Hematopoietic multipotent progenitor cell treated with erythropoietin and hydrocortisone succinate and interleukin-3 and kit ligand, for 4 days (in vitro differentiated cells): ENCODE data around the gene DEDD2.

Source experiments
- DNase-seq: peaks from one replicate; pipeline ENCODE4 v3.0.0-alpha.2; 2015

DEDD2 gene

GRCh38 chr19:42198676-42199439 lies 18.6 kb downstream of the DEDD2 start:
- DNase-seq: peak; percentile 80

GRCh38 chr19:42197375-42197817 lies 20.1 kb downstream of the DEDD2 start:
- DNase-seq: peak; percentile 71

GRCh38 chr19:42196011-42197001 lies 21.2 kb downstream of the DEDD2 start:
- peak; percentile 59 for DNase-seq

- no peak for DNase-seq
These were observed 23.8 kb downstream of the DEDD2 start for GRCh38 chr19:42193706-42194105.

- DNase-seq: no peak
These were observed 24.2 kb downstream of the DEDD2 start for GRCh38 chr19:42193294-42193693.

DNA sequence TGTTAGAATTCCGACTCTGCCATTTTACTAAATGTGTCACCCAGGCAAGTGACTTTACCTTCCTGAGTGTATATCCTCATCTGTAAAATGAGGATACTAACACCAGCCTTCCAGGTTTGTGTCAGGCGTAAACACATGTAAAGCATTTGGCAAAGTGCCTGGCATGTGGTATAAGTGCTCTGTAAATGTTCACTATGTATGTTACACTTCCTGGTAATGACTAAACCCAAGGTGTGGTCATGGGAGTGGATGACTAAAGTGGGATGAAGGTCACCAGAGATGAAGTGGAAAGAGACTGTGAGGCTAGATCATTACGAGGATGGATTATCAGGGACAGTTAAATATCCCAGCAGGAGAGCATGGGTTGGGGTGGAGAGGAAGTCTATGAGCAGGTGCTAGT lies 25.6 kb downstream of the DEDD2 start:
- no peak for DNase-seq

DNA sequence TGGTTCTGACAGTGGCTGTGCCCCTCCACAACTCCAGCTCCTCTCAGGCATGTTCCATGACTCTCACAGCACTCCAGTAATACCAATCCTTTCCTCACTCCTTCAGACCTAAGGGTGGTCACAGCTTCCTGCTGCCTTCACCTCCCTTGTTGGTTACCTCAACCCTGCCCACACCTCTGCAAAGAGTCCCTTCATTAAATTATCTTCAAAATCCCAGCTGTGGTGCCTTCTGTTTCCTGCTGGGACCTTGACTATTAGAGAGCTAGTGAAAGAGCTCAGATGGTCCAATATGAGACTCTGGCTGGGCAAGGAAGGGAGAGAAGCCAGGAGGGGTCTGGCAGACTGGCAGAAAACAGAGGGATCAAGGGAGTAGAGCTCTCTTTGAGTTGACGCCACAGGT lies 26.1 kb downstream of the DEDD2 start:
- DNase-seq: no peak

- no peak for DNase-seq
These were observed 28.3 kb downstream of the DEDD2 start for GRCh38 chr19:42189133-42189532.

GRCh38 chr19:42188665-42189064 lies 28.8 kb downstream of the DEDD2 start:
- no peak for DNase-seq

DNA sequence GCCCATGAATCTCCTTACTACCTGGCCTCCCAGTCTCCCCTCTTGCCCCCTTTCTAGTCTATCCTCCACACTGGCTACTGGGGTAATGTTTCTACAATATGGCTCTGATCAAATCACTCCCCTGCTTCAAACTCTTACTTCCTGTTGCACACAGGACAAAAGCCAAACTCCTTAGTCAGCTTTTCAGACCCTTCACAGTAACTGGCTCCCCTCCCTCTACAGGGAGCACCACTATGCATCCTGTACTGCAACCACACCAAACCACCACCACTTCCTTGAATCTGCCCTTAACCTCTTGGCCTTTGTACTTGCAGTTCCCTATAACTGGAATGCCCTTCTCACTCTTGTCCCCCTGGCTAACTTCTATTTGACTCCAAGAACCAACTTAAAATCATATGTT lies 32.2 kb downstream of the DEDD2 start:
- peak; percentile 74 for DNase-seq

- DNase-seq: peak; percentile 85
These were observed 33.0 kb downstream of the DEDD2 start for GRCh38 chr19:42184401-42184861.

DNA sequence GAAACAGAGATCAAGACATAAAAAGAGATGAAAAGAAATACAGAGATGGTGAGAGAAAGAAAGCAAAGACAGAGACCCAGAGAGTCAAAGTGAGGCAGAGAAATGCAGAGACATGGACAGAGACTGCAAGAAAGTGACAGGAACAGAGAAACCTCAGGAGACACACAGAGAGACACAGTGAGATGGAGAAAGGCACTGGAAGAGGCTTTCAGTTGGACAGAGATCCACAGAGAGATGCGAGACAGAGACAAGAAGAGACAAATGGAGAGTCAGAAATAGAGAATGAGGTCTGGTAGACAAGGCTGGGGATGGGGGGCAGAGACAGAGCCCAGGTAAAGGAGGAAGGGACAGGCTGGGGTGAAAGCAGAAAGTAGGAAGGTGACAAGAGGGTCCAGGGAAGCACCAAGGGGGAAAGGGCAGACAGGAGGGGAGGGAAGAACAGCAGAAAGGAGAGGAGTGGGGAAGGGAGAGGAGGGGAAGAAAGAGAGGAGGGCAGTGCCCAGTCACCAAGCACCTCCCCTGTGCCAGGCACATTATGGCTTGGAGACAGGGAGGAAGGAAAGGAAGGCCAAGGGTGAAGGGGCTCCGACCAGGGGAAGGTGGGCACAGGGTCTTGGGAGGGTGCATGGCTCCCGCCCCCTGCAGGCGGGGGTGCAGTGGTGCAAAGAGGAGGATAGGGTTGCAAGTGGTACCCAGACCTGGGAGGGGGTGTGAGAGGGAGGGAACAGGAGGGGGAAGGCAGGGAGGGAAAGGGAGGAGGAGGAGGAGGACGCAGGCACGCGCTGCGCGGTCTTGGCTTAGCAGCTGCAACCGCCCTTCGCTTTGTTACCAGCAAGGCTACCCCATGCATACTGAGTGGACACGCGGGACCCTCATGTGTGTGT lies 38.4 kb downstream of the DEDD2 start:
- peak; percentile 54 for DNase-seq

DNA sequence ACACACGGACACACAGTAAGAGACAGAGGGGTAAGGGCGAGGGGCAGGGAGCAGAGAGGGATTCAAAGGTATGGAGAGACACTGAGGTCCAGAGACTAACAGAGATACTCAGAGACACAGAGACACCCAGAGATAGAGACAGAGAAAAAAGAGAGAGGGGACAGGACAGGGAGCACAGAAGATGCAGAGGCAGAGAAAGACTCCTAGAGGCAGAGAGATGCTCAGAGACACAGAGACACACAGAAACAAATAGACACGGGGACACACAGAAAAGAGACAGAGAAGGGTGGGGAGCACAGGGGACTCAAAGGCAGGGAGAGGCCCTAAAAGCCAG lies 39.8 kb downstream of the DEDD2 start:
- DNase-seq: no peak

GRCh38 chr19:42176990-42177685 lies 40.3 kb downstream of the DEDD2 start:
- peak; percentile 88 for DNase-seq

- DNase-seq: no peak
These were observed 40.9 kb downstream of the DEDD2 start for GRCh38 chr19:42176649-42176989.

DNA sequence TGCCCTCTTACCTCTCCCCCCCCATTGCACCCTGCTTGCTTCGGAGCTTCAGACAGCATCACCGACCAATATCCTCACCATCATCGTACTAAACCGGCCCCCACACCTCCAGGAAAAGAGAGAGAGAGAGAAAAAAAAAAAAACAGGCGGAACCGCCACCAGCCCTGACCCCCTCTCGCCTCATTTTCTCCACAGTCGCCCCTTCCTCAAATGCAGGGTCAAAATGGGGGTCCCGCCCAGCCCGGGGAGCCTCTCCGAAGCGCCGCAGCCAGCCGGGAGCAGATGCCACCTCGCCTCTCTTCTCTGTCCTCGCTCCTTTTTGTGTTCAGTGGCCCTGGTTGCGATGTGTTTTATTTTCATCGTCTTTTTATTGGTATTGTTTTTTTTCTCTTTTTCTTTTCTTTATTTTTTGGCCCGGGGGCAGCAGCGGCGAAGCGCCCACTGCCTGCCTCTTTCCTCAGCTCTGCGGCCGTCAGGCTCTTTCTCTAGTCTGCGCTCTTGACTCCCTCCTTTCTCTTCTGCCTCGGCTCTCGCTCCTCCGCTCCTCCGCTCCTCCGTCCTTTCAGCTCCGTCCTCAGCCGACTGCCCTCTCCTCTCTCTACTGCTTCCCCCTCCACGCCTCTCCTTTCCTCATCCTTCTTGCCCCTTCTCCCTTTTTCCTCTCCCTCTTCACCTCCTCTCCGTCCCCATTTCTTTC lies 41.4 kb downstream of the DEDD2 start:
- DNase-seq: no peak

- DNase-seq: no peak
These were observed 42.3 kb downstream of the DEDD2 start for GRCh38 chr19:42174958-42175734.

- DNase-seq: no peak
These were observed 43.3 kb downstream of the DEDD2 start for GRCh38 chr19:42174188-42174587.

- DNase-seq: no peak
These were observed 43.8 kb downstream of the DEDD2 start for GRCh38 chr19:42173695-42174094.

- no peak for DNase-seq
These were observed 45.2 kb downstream of the DEDD2 start for GRCh38 chr19:42172261-42172660.

DNA sequence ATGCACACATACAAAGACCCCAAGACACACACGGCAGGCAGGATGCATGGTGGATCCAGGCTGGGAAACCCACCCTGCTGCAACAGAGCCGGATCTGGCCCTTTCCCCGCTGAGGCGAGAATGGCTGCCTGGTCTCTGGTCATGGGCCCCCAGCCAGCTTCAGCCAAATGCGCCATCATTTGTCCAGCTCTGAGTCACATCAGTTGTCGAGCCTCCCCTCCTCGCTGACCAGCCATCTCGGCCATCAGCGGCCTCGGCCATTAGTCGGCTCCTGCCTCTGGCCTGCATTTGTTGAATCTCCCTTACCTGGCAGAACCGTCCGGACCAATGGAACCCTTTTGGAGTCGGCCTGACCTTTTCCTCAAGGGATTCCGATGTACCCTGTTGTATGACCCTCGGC lies 46.8 kb downstream of the DEDD2 start:
- DNase-seq: no peak
